B cell (primary cell): ENCODE measurements around the gene PLTP.

ENCODE experiments used
- CTCF ChIP-seq: fragments of 200-600 bp; IDR thresholded peaks from one replicate; pipeline ENCODE4 v1.8.0; 2022; ENCODE audit warnings: antibody characterized with exemption, mild to moderate bottlenecking
- EZH2 ChIP-seq: IDR thresholded peaks from 2 replicates; pipeline ENCODE4 v1.6.1; 2012; ENCODE audit warnings: borderline replicate concordance, low read depth, mild to moderate bottlenecking, moderate library complexity, low read length; ENCODE audit not compliant: insufficient read depth, poor library complexity, severe bottlenecking

GRCh38 chr20:45920462-45921336 lies 8.7 kb upstream of the PLTP start:
- TF ChIP-seq EZH2 (no peak), CTCF (no peak)
